DOHH2 (cell line): Measurements from ENCODE around the gene SPATA33.

ENCODE experiments used
- H3F3A ChIP-seq: fragments of 200-600 bp; sonication (generic), shearing (Covaris generic); 2 replicates; pipeline ENCODE4 v1.6.0; 2016; ENCODE audit warnings: antibody characterized with exemption, mild to moderate bottlenecking; ENCODE audit not compliant: control insufficient read depth, insufficient read depth
- H3K27ac ChIP-seq: fragments of 200-600 bp; sonication (generic); 2 replicates; pipeline ENCODE4 v1.5.1; 2014; ENCODE audit warnings: low read depth, mild to moderate bottlenecking, low read length, moderate library complexity
- H3K27me3 ChIP-seq: fragments of 200-600 bp; sonication (generic); 2 replicates; pipeline ENCODE4 v1.6.1; 2014; ENCODE audit warnings: mild to moderate bottlenecking, low read length, mixed read lengths; ENCODE audit not compliant: control insufficient read depth
- H3K36me3 ChIP-seq: fragments of 200-600 bp; sonication (generic); 2 replicates; pipeline ENCODE4 v1.6.1; 2014; ENCODE audit warnings: mild to moderate bottlenecking, low read length, moderate library complexity, mixed read lengths; ENCODE audit not compliant: control insufficient read depth
- H3K4me1 ChIP-seq: fragments of 200-600 bp; sonication (generic); 2 replicates; pipeline ENCODE4 v1.6.1; 2014; ENCODE audit warnings: mild to moderate bottlenecking, low read length, mixed read lengths; ENCODE audit not compliant: control insufficient read depth
- H3K4me2 ChIP-seq: fragments of 200-600 bp; sonication (generic); 2 replicates; pipeline ENCODE4 v1.6.0; 2014; ENCODE audit warnings: mild to moderate bottlenecking, low read length, moderate library complexity
- H3K4me3 ChIP-seq: fragments of 200-600 bp; sonication (generic); 2 replicates; pipeline ENCODE4 v1.5.1; 2014; ENCODE audit warnings: mild to moderate bottlenecking, low read length, mixed read lengths
- H3K79me2 ChIP-seq: fragments of 200-600 bp; sonication (generic); 2 replicates; pipeline ENCODE4 v1.6.1; 2014; ENCODE audit warnings: mild to moderate bottlenecking, low read length, mixed read lengths; ENCODE audit not compliant: control insufficient read depth
- H3K9me2 ChIP-seq: fragments of 200-600 bp; sonication (generic); replicated peaks from 2 replicates; pipeline ENCODE4 v1.6.1; 2014; ENCODE audit warnings: mild to moderate bottlenecking, low read length, mixed read lengths; ENCODE audit not compliant: control insufficient read depth
- H3K9me3 ChIP-seq: fragments of 200-600 bp; sonication (generic); 2 replicates; pipeline ENCODE4 v1.6.1; 2014; ENCODE audit warnings: antibody characterized with exemption, low read length, mixed read lengths; ENCODE audit not compliant: control insufficient read depth, insufficient read depth
- H4K20me1 ChIP-seq: fragments of 200-600 bp; sonication (generic); 2 replicates; pipeline ENCODE4 v1.6.0; 2014; ENCODE audit warnings: low read depth, mild to moderate bottlenecking, antibody characterized with exemption, low read length, moderate library complexity; ENCODE audit not compliant: control insufficient read depth, insufficient read depth
- EZH2phosphoT487 ChIP-seq: fragments of 200-600 bp; sonication (generic); IDR thresholded peaks from 2 replicates; pipeline ENCODE4 v1.6.1; 2017; ENCODE audit warnings: borderline replicate concordance, mild to moderate bottlenecking, antibody characterized with exemption, low read length, moderate library complexity, mixed read lengths
- TF ChIP-seq, protein P1 (sequence below): fragments of 200-600 bp; sonication (generic); IDR thresholded peaks from one replicate; pipeline ENCODE4 v1.5.1; 2014; ENCODE audit warnings: antibody characterized with exemption, mild to moderate bottlenecking, low read depth, low read length; ENCODE audit not compliant: poor library complexity, severe bottlenecking

The SPATA33 gene

DNA sequence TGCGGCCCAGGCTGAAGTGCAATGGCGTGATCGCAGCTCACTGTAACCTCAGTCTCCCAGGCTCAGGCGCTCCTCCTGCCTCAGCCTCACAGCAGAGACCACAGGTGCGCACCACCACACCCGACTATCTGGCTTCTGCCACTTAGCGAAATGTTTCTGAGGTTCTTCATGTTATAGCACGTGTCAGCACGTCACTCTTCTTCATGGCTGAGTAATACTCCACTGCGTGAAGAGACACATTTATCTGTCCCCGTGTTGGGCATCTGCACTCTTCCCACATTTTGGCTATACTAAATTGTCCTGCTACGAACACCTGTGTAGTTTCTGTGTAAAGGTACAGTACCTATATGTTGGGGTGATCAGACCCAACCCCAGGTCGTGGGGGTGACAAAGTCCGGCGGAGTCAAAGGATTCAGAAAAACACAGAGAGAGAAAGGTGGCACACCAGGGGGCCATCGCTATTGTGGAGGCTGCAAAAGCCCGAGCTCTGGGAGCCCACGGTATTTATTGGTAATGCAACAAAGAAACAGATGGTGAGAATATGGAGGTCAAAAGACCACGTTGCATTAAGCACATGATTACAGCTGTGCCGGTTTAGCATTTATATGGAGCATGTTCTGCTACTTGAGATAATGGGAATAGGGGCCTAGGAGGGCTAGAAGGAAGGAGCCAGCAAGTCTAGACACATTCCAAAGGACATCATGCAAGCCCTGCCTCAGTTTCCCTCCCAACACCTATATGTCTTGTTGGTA lies 45.0 kb upstream of the SPATA33 start:
- H3K9me3 ChIP-seq: no peaks in the 10 kb centered on the region
- H4K20me1 ChIP-seq: 0 out of 2 replicates have a peak, but pooled peaks cover 5% of the 10 kb centered on the region
- H3K27me3 ChIP-seq: no peaks in the 10 kb centered on the region
- H3K4me3 ChIP-seq: no peak overlapping the region
- no peaks in the 10 kb centered on the region for H3K36me3 ChIP-seq
- H3K4me1 ChIP-seq: peaks cover 12% of the 10 kb centered on the region
- no peaks in the 10 kb centered on the region for H3K9me2 ChIP-seq
- no peak for TF ChIP-seq EZH2phosphoT487
- TF ChIP-seq, protein P1, sequence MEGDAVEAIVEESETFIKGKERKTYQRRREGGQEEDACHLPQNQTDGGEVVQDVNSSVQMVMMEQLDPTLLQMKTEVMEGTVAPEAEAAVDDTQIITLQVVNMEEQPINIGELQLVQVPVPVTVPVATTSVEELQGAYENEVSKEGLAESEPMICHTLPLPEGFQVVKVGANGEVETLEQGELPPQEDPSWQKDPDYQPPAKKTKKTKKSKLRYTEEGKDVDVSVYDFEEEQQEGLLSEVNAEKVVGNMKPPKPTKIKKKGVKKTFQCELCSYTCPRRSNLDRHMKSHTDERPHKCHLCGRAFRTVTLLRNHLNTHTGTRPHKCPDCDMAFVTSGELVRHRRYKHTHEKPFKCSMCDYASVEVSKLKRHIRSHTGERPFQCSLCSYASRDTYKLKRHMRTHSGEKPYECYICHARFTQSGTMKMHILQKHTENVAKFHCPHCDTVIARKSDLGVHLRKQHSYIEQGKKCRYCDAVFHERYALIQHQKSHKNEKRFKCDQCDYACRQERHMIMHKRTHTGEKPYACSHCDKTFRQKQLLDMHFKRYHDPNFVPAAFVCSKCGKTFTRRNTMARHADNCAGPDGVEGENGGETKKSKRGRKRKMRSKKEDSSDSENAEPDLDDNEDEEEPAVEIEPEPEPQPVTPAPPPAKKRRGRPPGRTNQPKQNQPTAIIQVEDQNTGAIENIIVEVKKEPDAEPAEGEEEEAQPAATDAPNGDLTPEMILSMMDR: no peak
- H3K4me2 ChIP-seq: no peak overlapping the region
- no peaks in the 10 kb centered on the region for H3F3A ChIP-seq
- H3K27ac ChIP-seq: no peak overlapping the region
- H3K79me2 ChIP-seq: no peaks in the 10 kb centered on the region

- H3K4me3 ChIP-seq: no peak within 1 kb of the TSS
- TF ChIP-seq, protein P1: no peak
- no peak for TF ChIP-seq EZH2phosphoT487
- no peak within 1 kb of the TSS for H3K27ac ChIP-seq
Observed at GRCh38 chr16:89613231-89613953, 44.2 kb upstream of the SPATA33 start, which contains the start of gene DPEP1. DPEP1 (plus strand) TSS chr16:89613642; CDS start chr16:89630411, 16,769 bp downstream.

GRCh38 chr16:89613954-89614459 lies 43.6 kb upstream of the SPATA33 start:
- H4K20me1 ChIP-seq: 0 out of 2 replicates have a peak, but pooled peaks cover 5% of the 10 kb centered on the region
- no peak overlapping the region for H3K4me3 ChIP-seq
- no peaks in the 10 kb centered on the region for H3K9me3 ChIP-seq
- peaks cover 8% of the 10 kb centered on the region; the same call in 1 of the 2 replicates for H3F3A ChIP-seq
- H3K27me3 ChIP-seq: no peaks in the 10 kb centered on the region
- H3K79me2 ChIP-seq: no peaks in the 10 kb centered on the region
- no peak overlapping the region for H3K4me2 ChIP-seq
- H3K36me3 ChIP-seq: no peaks in the 10 kb centered on the region
- no peak overlapping the region for H3K27ac ChIP-seq
- peaks cover 12% of the 10 kb centered on the region for H3K4me1 ChIP-seq
- no peak for TF ChIP-seq EZH2phosphoT487
- TF ChIP-seq, protein P1: no peak
- no peaks in the 10 kb centered on the region for H3K9me2 ChIP-seq

More at GRCh38 chr16:89613231-89613953, 44.2 kb upstream of the SPATA33 start, which contains the start of gene DPEP1:
- no peaks in the 10 kb centered on the region for H3K9me2 ChIP-seq
- H3K9me3 ChIP-seq: no peaks in the 10 kb centered on the region
- H3K4me2 ChIP-seq: no peak within 1 kb of the TSS
- no peaks in the 10 kb centered on the region for H3K79me2 ChIP-seq
- H4K20me1 ChIP-seq: 0 out of 2 replicates have a peak, but pooled peaks cover 5% of the 10 kb centered on the region
- no peaks in the 10 kb centered on the region for H3K36me3 ChIP-seq
- H3F3A ChIP-seq: peaks cover 5% of the 10 kb centered on the region; the same call in 1 of the 2 replicates
- H3K27me3 ChIP-seq: no peaks in the 10 kb centered on the region
- peaks cover 12% of the 10 kb centered on the region for H3K4me1 ChIP-seq
